ENCODE measurements around the gene NOG. TPM values are rescaled to one million over a fixed set of nuclear protein-coding genes. Genes with fewer than 3 reads are reported as not detected.

The NOG gene
- total RNA-seq, 2 donors from 2014 or later = not detected

DNA sequence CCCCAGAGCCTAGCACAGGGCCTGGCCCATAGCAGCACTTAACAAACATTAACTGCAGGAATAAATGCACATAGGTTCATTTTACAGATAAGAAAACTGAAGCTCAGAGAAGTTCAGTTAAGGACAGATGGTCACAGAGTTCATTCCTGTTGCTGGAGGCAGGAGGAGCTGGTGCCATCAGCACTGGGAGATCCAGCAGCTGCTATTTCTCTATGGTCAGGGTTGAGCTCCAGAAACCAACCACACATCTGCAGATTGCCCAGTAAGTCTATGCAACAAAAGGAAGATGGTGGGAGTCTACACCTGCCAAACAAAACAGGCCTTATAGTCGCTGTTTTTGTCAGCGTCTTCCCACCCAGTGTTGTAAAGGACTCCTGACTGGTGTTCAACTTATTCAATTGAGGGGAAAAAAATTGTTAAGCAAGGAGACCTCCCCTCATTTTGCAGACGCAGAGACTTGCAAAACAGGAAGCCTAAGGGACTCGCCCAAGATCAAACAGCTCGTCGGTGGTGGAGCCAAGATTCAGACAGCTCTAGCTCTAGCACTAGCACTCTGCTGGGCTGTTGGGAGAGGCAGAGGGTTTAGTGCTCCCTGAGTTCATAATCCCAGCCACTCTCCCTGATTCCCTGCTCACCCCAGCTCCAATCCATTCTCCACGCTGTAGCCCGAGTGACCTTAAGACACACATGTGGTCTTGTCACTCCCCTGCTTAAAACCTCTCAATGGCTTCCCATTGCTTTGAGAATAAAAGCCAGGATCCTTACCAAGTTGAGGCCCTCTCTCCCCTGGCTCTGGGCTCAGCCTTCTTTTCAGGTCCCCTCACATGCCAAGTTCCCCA, 9.0 kb downstream of the NOG start:
- no peak overlapping the region for H3K27ac Mint-ChIP-seq

DNA sequence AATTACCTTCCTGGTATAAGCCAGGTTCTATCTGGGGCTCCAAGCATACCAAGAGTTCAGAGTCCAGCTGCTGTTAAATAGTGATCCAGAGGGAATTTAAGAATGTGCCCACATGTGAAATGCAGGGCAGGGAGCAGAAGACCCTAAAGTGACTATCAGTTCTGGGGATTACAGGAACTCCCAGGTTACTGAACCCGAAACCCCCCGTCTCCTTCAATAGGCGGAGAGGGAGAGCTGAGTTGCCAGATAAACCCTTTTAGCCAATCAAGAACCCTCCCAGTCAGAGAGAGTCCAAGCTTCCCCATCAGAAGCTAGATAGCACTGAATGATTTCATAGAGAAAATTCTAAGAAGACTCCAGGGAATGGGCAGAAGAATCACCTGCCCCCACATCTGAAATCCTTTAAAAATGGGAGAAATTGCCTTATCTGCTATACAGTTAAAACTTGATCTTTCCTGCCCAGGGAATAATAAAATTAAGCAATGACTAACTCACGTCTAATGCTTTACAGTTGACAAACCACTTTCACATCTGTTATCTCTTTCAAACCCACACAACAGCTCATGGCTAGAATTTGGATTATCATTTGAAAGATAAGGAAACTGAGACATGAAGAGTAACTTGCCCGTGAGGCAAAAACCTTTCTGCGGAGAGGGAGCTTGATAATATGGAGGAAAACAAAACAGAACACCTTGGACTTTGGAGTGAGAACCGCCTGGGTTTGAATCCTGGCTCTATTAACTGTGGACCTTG, 10.2 kb downstream of the NOG start:
- peaks cover 46 to 70% of the 10 kb centered on the region in 2 donors for H3K27me3 Mint-ChIP-seq
- no peaks in the 10 kb centered on the region for H3K9me3 Mint-ChIP-seq
- no peaks in the 10 kb centered on the region for H3K4me1 Mint-ChIP-seq (ENCODE audit: low read depth in 2 of 2)
- H3K4me3 Mint-ChIP-seq = no peak overlapping the region
- no peaks in the 10 kb centered on the region for H3K36me3 Mint-ChIP-seq
- DNase-seq (ENCODE audit: low spot score) (no peak), ATAC-seq (no peak)
- no peak overlapping the region for H3K27ac Mint-ChIP-seq

More for the DNA sequence above, 9.0 kb downstream of the NOG start:
- peaks cover 47 to 73% of the 10 kb centered on the region in 2 donors for H3K27me3 Mint-ChIP-seq
- ATAC-seq = no peak
- DNase-seq (ENCODE audit: low spot score) = no peak
- no peak overlapping the region for H3K4me3 Mint-ChIP-seq
- no peaks in the 10 kb centered on the region for H3K9me3 Mint-ChIP-seq
- H3K4me1 Mint-ChIP-seq (ENCODE audit: low read depth in 2 of 2) = no peaks in the 10 kb centered on the region
- no peaks in the 10 kb centered on the region for H3K36me3 Mint-ChIP-seq

DNA sequence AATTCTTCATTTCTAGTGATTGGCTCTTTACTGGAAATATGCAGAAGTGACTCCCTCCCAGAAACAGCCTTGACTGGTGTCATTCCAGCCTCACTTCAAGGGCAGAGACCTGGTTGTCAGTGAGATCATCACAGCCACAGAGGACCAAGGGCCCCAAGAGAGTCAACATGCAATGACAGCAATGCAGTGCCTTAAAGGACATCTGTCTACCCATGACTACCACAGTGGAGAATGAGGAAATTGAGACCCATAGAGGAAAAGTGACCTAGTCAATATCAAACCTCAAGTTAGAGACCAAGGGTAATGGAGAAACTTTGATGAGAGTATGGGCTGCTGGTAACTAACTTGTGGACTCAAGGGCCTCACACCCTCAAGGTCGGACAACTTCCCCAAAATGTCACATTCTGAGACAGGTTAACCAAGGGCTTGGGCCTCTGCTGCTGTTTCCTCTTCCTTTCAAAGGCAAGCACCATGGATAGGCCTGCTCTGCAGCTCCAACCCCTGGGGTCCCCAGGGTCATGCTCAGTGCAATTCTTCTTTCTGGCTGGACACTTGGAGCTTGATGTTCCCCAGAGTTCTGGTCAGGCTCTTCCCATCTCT, 11.3 kb downstream of the NOG start:
- Mint-ChIP-seq H3K27me3 (peaks cover 37 to 59% of the 10 kb centered on the region in 2 donors), H3K4me3 (no peak overlapping the region), H3K27ac (no peak overlapping the region), H3K36me3 (no peaks in the 10 kb centered on the region), H3K4me1 (ENCODE audit: low read depth in 2 of 2) (no peaks in the 10 kb centered on the region), H3K9me3 (no peaks in the 10 kb centered on the region)
- DNase-seq (ENCODE audit: low spot score) (no peak), ATAC-seq (peak in 1 of 2 donors; percentile 31)

- H3K27me3 Mint-ChIP-seq = peaks cover 40 to 61% of the 10 kb centered on the region in 2 donors
- H3K27ac Mint-ChIP-seq = no peak overlapping the region
- DNase-seq (ENCODE audit: low spot score) (no peak), ATAC-seq (no peak)
- no peak overlapping the region for H3K4me3 Mint-ChIP-seq
- no peaks in the 10 kb centered on the region for H3K36me3 Mint-ChIP-seq
- no peaks in the 10 kb centered on the region for H3K4me1 Mint-ChIP-seq (ENCODE audit: low read depth in 2 of 2)
- no peaks in the 10 kb centered on the region for H3K9me3 Mint-ChIP-seq
These were observed 15.4 kb downstream of the NOG start for GRCh38 chr17:56608944-56609343.

DNA sequence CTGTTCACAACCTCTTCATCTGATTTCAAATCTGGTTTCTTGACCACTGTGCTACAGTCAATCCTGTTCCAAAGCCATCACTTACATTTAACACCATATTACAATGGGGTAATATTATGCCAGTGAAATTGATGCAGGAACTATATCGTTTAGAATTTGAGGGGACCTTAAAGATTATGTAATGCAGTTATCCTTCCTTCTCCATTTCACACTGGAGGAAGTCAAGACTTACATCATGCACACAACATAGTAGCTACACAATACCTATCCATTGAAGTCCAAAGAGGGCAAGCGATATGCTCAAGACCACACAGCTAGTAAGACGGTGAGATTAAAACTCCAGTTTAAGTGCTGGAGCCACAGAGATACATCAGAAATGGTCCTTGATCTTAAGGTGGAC, 16.8 kb downstream of the NOG start:
- Mint-ChIP-seq H3K27ac (no peak overlapping the region), H3K36me3 (no peaks in the 10 kb centered on the region), H3K4me3 (no peak overlapping the region), H3K4me1 (ENCODE audit: low read depth in 2 of 2) (no peaks in the 10 kb centered on the region), H3K9me3 (no peaks in the 10 kb centered on the region), H3K27me3 (peaks cover 36 to 54% of the 10 kb centered on the region in 2 donors)
- DNase-seq (ENCODE audit: low spot score) (no peak), ATAC-seq (no peak)

- DNase-seq (ENCODE audit: low spot score) (no peak), ATAC-seq (no peak)
- H3K36me3 Mint-ChIP-seq = no peaks in the 10 kb centered on the region
- H3K4me3 Mint-ChIP-seq = no peak overlapping the region
- peaks cover 25 to 49% of the 10 kb centered on the region in 2 donors for H3K27me3 Mint-ChIP-seq
- H3K27ac Mint-ChIP-seq = no peak overlapping the region
- H3K4me1 Mint-ChIP-seq (ENCODE audit: low read depth in 2 of 2) = no peaks in the 10 kb centered on the region
- no peaks in the 10 kb centered on the region for H3K9me3 Mint-ChIP-seq
These were observed 19.6 kb downstream of the NOG start for GRCh38 chr17:56613131-56613530.

- Mint-ChIP-seq H3K27me3 (peaks cover 22 to 44% of the 10 kb centered on the region in 2 donors), H3K4me1 (ENCODE audit: low read depth in 2 of 2) (no peaks in the 10 kb centered on the region), H3K36me3 (no peaks in the 10 kb centered on the region), H3K9me3 (no peaks in the 10 kb centered on the region), H3K4me3 (no peak overlapping the region), H3K27ac (no peak overlapping the region)
- ATAC-seq (no peak), DNase-seq (ENCODE audit: low spot score) (no peak)
These were observed 21.0 kb downstream of the NOG start for GRCh38 chr17:56614522-56614921.

- Mint-ChIP-seq H3K9me3 (no peaks in the 10 kb centered on the region), H3K4me1 (ENCODE audit: low read depth in 2 of 2) (no peaks in the 10 kb centered on the region), H3K27me3 (peaks cover 12 to 32% of the 10 kb centered on the region in 2 donors), H3K36me3 (no peaks in the 10 kb centered on the region), H3K27ac (no peak overlapping the region), H3K4me3 (no peak overlapping the region)
- DNase-seq (ENCODE audit: low spot score) = no peak
- no peak for ATAC-seq
These were observed 22.7 kb downstream of the NOG start for GRCh38 chr17:56616239-56616638.

GRCh38 chr17:56623383-56623782, 29.9 kb downstream of the NOG start:
- DNase-seq (ENCODE audit: low spot score) = no peak
- no peaks in the 10 kb centered on the region for H3K36me3 Mint-ChIP-seq
- no peak for ATAC-seq
- no peaks in the 10 kb centered on the region for H3K9me3 Mint-ChIP-seq
- no peak overlapping the region for H3K27ac Mint-ChIP-seq
- no peak overlapping the region for H3K4me3 Mint-ChIP-seq
- H3K4me1 Mint-ChIP-seq (ENCODE audit: low read depth in 2 of 2) = no peaks in the 10 kb centered on the region
- peaks cover 22 to 26% of the 10 kb centered on the region in 2 donors for H3K27me3 Mint-ChIP-seq

DNA sequence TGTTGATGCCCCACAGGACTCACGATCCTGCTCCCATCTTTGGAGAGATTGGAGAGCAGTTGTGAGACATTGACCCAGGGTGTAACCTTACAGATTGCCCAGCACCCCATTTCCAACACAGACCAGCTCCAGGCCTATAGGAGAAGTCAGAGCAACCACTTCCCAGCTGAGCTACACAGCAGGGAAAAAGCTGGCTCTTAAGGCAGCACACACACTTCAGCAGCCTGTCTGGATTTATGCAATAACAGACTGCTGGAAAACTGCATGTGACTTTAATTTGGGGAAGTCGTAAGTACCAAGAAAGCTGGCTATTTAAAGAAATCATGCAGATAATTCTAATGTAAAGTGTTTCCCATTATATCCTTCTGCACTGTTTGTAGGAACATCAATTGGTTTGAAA, 30.8 kb downstream of the NOG start:
- Mint-ChIP-seq H3K36me3 (no peaks in the 10 kb centered on the region), H3K4me3 (no peak overlapping the region), H3K9me3 (no peaks in the 10 kb centered on the region), H3K4me1 (ENCODE audit: low read depth in 2 of 2) (no peaks in the 10 kb centered on the region), H3K27ac (no peak overlapping the region), H3K27me3 (peaks cover 23 to 29% of the 10 kb centered on the region in 2 donors)
- no peak for DNase-seq (ENCODE audit: low spot score)
- ATAC-seq = no peak

GRCh38 chr17:56624912-56625311, 31.4 kb downstream of the NOG start:
- Mint-ChIP-seq H3K27ac (no peak overlapping the region), H3K36me3 (no peaks in the 10 kb centered on the region), H3K4me3 (no peak overlapping the region), H3K4me1 (ENCODE audit: low read depth in 2 of 2) (no peaks in the 10 kb centered on the region), H3K9me3 (no peaks in the 10 kb centered on the region), H3K27me3 (peaks cover 23 to 32% of the 10 kb centered on the region in 2 donors)
- no peak for DNase-seq (ENCODE audit: low spot score)
- ATAC-seq = no peak

DNA sequence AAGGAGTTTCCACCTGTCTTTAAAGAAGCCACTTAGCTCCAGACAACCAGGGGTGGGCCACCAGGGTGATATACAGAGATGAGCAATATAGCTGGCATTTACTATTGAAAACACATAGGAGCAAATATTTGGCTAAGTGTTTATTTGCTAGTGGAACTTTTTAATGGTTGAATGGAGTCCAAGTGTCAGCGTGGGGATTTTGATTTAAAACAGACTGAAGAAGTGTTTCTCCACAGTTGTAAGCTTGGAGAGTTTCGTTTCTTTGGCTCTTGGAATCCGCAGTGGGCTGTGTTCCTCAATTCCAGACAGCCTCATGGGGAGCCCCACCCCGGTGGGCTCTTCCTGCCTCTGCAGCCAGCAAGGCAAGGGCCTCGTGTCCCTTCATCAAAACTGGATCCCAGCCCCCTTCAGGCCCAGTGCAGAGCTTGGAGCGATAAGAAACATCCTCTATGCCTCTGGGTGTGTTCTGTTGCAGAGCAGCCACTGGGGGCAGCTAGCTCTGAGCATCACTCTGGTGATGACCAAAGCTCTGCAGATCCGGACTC, 36.1 kb downstream of the NOG start:
- no peak for ATAC-seq
- Mint-ChIP-seq H3K4me1 (ENCODE audit: low read depth in 2 of 2) (no peaks in the 10 kb centered on the region), H3K27me3 (peaks cover 20 to 27% of the 10 kb centered on the region in 2 donors), H3K27ac (no peak overlapping the region), H3K9me3 (no peaks in the 10 kb centered on the region), H3K36me3 (no peaks in the 10 kb centered on the region), H3K4me3 (no peak overlapping the region)
- DNase-seq (ENCODE audit: low spot score) = no peak

DNA sequence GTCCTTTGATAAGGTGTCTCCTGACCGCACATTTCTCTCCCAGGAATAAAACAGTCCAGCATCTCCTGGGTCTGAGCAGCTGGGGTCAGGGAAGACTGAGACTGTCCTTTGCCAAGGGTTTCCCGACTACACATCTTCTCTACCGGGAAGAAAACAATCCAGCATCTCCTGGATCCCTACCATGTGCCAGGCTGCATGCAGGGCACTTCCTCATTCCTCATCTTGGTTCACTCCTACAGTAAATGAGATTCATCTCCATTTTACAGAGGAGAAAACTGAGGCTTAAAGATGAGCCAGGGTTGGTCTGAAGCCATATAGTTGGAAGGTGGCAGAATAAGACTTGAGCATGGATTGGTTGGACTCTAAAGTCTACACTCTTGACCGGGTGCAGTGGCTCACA, 36.7 kb downstream of the NOG start:
- no peak overlapping the region for H3K27ac Mint-ChIP-seq
- DNase-seq (ENCODE audit: low spot score) (no peak), ATAC-seq (no peak)
- no peaks in the 10 kb centered on the region for H3K36me3 Mint-ChIP-seq
- H3K27me3 Mint-ChIP-seq = peaks cover 20 to 27% of the 10 kb centered on the region in 2 donors
- H3K9me3 Mint-ChIP-seq = no peaks in the 10 kb centered on the region
- no peak overlapping the region for H3K4me3 Mint-ChIP-seq
- H3K4me1 Mint-ChIP-seq (ENCODE audit: low read depth in 2 of 2) = no peaks in the 10 kb centered on the region

DNA sequence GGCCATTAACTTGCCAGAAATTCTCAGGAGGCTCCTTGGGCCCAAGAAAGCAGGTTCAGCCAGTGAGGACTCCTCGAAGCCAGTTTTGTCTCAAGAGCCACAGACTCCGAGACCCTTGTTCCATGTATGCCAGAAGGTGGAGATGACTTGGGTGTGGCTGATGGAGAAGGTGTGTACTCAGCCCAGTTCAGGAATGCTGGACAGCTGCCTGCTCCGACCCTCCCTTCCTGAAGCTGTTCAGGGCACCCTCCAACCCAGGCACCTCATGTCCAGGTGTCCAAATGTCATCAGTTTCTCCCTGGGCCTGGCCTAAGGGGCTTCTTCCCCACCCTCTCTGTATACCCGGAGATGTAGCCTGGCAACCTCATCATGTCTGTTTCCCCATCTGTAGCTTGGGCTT, 40.2 kb downstream of the NOG start:
- Mint-ChIP-seq H3K27ac (no peak overlapping the region), H3K9me3 (no peaks in the 10 kb centered on the region)

More for the DNA sequence above, 40.2 kb downstream of the NOG start:
- Mint-ChIP-seq H3K4me1 (ENCODE audit: low read depth in 2 of 2) (no peaks in the 10 kb centered on the region), H3K36me3 (no peaks in the 10 kb centered on the region), H3K4me3 (no peak overlapping the region), H3K27me3 (peaks cover 12 to 15% of the 10 kb centered on the region in 2 donors)
- ATAC-seq (peak in 1 of 2 donors; percentile 18), DNase-seq (ENCODE audit: low spot score) (no peak)

All from natural killer cell treated with Interleukin-12 subunit alpha and Interleukin-12 subunit beta and Interleukin-15 and Interleukin-18, amount 100 ng/mL, for 72 hours (primary cell).